Measurements from ENCODE around the gene RAPGEF6. TPM values are rescaled to one million over a fixed set of nuclear protein-coding genes. Genes with fewer than 3 reads are reported as not detected.

Gene RAPGEF6
- total and polyA plus RNA-seq, 2 experiments from 2014 or later, result 9.5 to 20.3 TPM

DNA sequence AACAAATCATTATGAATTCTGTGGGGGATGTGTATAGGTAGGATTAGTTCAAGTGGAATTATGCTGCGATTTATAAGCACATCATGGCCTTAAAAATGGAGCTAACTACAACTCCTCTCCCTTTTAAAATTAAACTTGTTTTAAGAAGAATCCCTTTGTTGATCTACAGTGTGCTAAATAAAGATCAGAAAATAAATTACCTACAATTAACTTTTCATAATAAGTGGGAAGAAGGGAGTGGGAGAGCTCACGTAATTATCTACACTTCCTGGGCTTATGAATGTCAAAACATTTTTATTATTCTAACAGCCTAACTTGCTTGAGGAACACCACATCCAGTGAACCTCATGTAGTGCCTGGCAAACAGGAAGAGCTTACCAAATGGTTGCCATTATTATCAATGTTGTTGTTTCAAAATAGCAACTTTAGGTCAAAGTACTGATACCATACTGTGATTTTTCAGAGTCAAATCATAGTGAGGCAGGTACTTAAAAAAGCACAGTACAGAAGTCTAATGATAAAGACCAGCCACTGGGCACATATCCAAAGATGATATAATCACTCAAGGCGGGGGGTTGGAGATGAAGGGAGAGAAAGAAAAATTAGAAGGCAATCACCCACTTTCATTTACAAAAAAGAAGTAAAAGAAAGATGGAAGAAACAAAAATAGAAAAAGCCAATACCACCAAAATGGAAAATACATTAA, 174.0 kb downstream of the RAPGEF6 start (continued):
- TF ChIP-seq, protein P1, sequence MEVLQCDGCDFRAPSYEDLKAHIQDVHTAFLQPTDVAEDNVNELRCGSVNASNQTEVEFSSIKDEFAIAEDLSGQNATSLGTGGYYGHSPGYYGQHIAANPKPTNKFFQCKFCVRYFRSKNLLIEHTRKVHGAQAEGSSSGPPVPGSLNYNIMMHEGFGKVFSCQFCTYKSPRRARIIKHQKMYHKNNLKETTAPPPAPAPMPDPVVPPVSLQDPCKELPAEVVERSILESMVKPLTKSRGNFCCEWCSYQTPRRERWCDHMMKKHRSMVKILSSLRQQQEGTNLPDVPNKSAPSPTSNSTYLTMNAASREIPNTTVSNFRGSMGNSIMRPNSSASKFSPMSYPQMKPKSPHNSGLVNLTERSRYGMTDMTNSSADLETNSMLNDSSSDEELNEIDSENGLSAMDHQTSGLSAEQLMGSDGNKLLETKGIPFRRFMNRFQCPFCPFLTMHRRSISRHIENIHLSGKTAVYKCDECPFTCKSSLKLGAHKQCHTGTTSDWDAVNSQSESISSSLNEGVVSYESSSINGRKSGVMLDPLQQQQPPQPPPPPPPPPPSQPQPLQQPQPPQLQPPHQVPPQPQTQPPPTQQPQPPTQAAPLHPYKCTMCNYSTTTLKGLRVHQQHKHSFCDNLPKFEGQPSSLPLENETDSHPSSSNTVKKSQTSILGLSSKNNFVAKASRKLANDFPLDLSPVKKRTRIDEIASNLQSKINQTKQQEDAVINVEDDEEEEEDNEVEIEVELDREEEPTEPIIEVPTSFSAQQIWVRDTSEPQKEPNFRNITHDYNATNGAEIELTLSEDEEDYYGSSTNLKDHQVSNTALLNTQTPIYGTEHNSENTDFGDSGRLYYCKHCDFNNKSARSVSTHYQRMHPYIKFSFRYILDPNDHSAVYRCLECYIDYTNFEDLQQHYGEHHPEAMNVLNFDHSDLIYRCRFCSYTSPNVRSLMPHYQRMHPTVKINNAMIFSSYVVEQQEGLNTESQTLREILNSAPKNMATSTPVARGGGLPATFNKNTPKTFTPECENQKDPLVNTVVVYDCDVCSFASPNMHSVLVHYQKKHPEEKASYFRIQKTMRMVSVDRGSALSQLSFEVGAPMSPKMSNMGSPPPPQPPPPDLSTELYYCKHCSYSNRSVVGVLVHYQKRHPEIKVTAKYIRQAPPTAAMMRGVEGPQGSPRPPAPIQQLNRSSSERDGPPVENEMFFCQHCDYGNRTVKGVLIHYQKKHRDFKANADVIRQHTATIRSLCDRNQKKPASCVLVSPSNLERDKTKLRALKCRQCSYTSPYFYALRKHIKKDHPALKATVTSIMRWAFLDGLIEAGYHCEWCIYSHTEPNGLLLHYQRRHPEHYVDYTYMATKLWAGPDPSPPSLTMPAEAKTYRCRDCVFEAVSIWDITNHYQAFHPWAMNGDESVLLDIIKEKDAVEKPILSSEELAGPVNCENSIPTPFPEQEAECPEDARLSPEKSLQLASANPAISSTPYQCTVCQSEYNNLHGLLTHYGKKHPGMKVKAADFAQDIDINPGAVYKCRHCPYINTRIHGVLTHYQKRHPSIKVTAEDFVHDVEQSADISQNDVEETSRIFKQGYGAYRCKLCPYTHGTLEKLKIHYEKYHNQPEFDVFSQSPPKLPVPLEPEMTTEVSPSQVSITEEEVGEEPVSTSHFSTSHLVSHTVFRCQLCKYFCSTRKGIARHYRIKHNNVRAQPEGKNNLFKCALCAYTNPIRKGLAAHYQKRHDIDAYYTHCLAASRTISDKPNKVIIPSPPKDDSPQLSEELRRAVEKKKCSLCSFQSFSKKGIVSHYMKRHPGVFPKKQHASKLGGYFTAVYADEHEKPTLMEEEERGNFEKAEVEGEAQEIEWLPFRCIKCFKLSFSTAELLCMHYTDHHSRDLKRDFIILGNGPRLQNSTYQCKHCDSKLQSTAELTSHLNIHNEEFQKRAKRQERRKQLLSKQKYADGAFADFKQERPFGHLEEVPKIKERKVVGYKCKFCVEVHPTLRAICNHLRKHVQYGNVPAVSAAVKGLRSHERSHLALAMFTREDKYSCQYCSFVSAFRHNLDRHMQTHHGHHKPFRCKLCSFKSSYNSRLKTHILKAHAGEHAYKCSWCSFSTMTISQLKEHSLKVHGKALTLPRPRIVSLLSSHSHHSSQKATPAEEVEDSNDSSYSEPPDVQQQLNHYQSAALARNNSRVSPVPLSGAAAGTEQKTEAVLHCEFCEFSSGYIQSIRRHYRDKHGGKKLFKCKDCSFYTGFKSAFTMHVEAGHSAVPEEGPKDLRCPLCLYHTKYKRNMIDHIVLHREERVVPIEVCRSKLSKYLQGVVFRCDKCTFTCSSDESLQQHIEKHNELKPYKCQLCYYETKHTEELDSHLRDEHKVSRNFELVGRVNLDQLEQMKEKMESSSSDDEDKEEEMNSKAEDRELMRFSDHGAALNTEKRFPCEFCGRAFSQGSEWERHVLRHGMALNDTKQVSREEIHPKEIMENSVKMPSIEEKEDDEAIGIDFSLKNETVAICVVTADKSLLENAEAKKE (CRISPR knock-in tag; IDR thresholded peaks at IDR 0.05), result no peak
- TF ChIP-seq EZH2 (IDR thresholded peaks at IDR 0.05; ENCODE audit: low read depth, unreplicated experiment), result no peak

DNA sequence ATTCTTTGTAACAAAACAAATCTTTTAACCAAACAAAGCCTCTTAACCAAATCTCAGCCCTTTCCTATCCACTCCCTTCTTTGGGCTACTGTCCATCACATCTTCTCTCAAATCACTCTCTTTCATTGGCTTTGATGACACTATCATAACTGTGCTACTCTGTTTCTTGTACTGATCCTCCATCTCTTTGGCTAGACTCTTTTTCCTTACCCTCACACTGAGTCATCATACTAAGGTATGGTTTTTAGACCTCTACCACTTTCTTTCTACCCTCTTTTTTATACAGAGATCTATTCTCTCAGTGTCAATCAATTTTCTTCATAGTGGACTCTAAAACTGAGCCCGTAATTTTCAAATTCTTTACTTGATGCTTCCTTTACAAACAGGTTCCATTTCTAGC, 174.9 kb downstream of the RAPGEF6 start:
- Mint-ChIP-seq H3K36me3 (ENCODE audit: low read depth) (peaks cover 17% of the 10 kb centered on the region; the same call in 2 of the 3 replicates), H3K4me1 (no peaks in the 10 kb centered on the region), H3K4me3 (no peak overlapping the region), H3K27me3 (ENCODE audit: insufficient read depth, low read depth, poor library complexity) (no peaks in the 10 kb centered on the region), H3K27ac (no peak overlapping the region), H3K9me3 (no peaks in the 10 kb centered on the region)
- no peak overlapping the region for H3K4me2 ChIP-seq
- no peaks in the 10 kb centered on the region for H3K79me2 ChIP-seq (replicated peaks; ENCODE audit: insufficient read depth)
- H2AFZ ChIP-seq, result no peak overlapping the region
- no peaks in the 10 kb centered on the region for H3K27me3 ChIP-seq (ENCODE audit: insufficient read depth)
- H3K4me3 ChIP-seq, result no peak overlapping the region
- H3K36me3 ChIP-seq (ENCODE audit: insufficient read depth), result peaks cover 5% of the 10 kb centered on the region; the same call in 1 of the 2 replicates
- ATAC-seq (no peak), DNase-seq (ENCODE audit: low spot score) (no peak)
- no peaks in the 10 kb centered on the region for H3K9me2 ChIP-seq (ENCODE audit: insufficient read depth)
- H3K27ac ChIP-seq (ENCODE audit: low read depth), result no peak overlapping the region
- H3F3A ChIP-seq (replicated peaks; ENCODE audit: low read depth), result no peaks in the 10 kb centered on the region
- H3K4me1 ChIP-seq (ENCODE audit: insufficient read depth), result no peaks in the 10 kb centered on the region
- no peaks in the 10 kb centered on the region for H4K20me1 ChIP-seq (replicated peaks; ENCODE audit: insufficient read depth)
- TF ChIP-seq, protein P1 (CRISPR knock-in tag; IDR thresholded peaks at IDR 0.05), result no peak
- TF ChIP-seq EZH2 (IDR thresholded peaks at IDR 0.05; ENCODE audit: low read depth, unreplicated experiment) (no peak), NANOG (IDR thresholded peaks at IDR 0.05; ENCODE audit: borderline replicate concordance) (no peak), ZNF114 (CRISPR knock-in tag; IDR thresholded peaks at IDR 0.05) (no peak), STAT1 (IDR thresholded peaks at IDR 0.05; ENCODE audit: unreplicated experiment) (no peak), CREB1 (CRISPR knock-in tag; IDR thresholded peaks at IDR 0.05; ENCODE audit: low read depth) (no peak)
- TF ChIP-seq, protein P2, sequence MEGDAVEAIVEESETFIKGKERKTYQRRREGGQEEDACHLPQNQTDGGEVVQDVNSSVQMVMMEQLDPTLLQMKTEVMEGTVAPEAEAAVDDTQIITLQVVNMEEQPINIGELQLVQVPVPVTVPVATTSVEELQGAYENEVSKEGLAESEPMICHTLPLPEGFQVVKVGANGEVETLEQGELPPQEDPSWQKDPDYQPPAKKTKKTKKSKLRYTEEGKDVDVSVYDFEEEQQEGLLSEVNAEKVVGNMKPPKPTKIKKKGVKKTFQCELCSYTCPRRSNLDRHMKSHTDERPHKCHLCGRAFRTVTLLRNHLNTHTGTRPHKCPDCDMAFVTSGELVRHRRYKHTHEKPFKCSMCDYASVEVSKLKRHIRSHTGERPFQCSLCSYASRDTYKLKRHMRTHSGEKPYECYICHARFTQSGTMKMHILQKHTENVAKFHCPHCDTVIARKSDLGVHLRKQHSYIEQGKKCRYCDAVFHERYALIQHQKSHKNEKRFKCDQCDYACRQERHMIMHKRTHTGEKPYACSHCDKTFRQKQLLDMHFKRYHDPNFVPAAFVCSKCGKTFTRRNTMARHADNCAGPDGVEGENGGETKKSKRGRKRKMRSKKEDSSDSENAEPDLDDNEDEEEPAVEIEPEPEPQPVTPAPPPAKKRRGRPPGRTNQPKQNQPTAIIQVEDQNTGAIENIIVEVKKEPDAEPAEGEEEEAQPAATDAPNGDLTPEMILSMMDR (conservative IDR thresholded peaks at IDR 0.05; ENCODE audit: low read depth in 2 of 2), result no peak

All from GM23338 (cell line).